D721Med (cell line): ENCODE measurements around the gene OR13C8.

ENCODE experiments used
- DNase-seq: peaks from one replicate; pipeline ENCODE4 v3.0.0; 2011; ENCODE audit warnings: low spot score; ENCODE audit not compliant: insufficient read length
- FAIRE-seq: peaks from 2 replicates; lab custom pipeline; 2011; peaks lifted over from hg19 to GRCh38; lab: Jason Lieb, UNC
- CTCF ChIP-seq: IDR thresholded peaks from 2 replicates; pipeline ENCODE4 v1.5.1; 2012; ENCODE audit warnings: mild to moderate bottlenecking, control low read depth; ENCODE audit not compliant: insufficient read depth; ENCODE audit errors: missing control alignments

The OR13C8 gene

GRCh38 chr9:104556830-104557634 is 11.9 kb upstream of the OR13C8 start:
- TF ChIP-seq CTCF: no peak
- DNase-seq: no peak
- no peak for FAIRE-seq

- no peak for TF ChIP-seq CTCF
- DNase-seq: no peak
- no peak for FAIRE-seq
Observed at GRCh38 chr9:104564358-104564757, 4.6 kb upstream of the OR13C8 start.

- no peak for FAIRE-seq
- DNase-seq: no peak
- no peak for TF ChIP-seq CTCF
Observed at GRCh38 chr9:104572612-104573011, 3.6 kb downstream of the OR13C8 start.

GRCh38 chr9:104575456-104575855 is 6.5 kb downstream of the OR13C8 start:
- no peak for FAIRE-seq
- TF ChIP-seq CTCF: no peak

GRCh38 chr9:104577263-104577662 is 8.3 kb downstream of the OR13C8 start:
- TF ChIP-seq CTCF: no peak
- no peak for FAIRE-seq
- no peak for DNase-seq

More at GRCh38 chr9:104575456-104575855, 6.5 kb downstream of the OR13C8 start:
- no peak for DNase-seq

GRCh38 chr9:104580562-104580961 is 11.6 kb downstream of the OR13C8 start:
- FAIRE-seq (no peak), DNase-seq (no peak)
- no peak for TF ChIP-seq CTCF

- FAIRE-seq: no peak
Observed at GRCh38 chr9:104586496-104587180, 17.7 kb downstream of the OR13C8 start.

More at GRCh38 chr9:104586496-104587180, 17.7 kb downstream of the OR13C8 start:
- no peak for DNase-seq
- TF ChIP-seq CTCF: no peak
